Jurkat, Clone E6-1 (cell line): ENCODE results near the gene PLEKHG4B.
"Not testable (repeated sequence)": the region's sequence is repeated elsewhere in the genome, so short reads cannot be mapped to it uniquely, and the experiment has no call there.

Experiments
- DNase-seq: peaks from one replicate; pipeline ENCODE4 v3.0.0-alpha.2; 2011; ENCODE audit warnings: low read depth, low spot score
- H3K4me3 ChIP-seq: 2 replicates; pipeline ENCODE4 v1.5.1; 2011; ENCODE audit warnings: mild to moderate bottlenecking, low read length, control low read depth, moderate library complexity

PLEKHG4B gene

DNA sequence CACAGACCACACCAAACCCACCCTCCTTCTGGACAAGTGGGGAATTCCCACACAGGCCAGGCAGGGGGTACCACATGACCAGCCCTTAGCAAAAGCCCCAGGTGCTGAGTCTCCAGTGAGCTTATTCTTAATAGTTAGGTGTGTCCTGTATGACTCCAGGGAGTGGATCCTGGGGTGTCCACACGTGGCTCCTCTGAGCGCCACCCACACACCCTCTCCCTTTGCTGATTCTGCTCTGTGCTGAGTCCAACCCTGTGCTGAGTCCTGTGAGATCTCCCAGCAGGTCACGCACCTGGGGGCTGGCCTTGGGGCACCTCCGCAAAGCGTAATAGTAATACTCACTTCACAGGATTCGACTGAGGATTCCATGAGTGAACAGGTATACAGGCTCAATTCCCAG, 112.0 kb downstream of the PLEKHG4B start:
- no peak for DNase-seq
- H3K4me3 ChIP-seq: no peak overlapping the region

DNA sequence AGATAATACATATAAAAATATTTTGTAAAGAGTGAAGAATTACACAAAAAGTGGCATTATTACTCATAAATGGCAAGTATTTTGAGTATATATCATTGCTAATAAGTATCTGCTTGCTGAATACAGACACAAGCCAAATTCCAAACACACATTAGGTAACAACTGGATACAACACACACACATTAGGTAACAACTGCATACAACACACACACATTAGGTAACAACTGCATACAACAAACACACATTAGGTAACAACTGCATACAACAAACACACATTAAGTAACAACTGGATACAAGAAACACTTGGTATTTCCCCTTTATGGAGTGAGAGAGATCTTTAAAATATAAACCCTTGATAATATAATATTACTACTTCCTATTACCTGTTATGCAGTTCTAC, 112.5 kb downstream of the PLEKHG4B start:
- no peak overlapping the region for H3K4me3 ChIP-seq
- no peak for DNase-seq

DNA sequence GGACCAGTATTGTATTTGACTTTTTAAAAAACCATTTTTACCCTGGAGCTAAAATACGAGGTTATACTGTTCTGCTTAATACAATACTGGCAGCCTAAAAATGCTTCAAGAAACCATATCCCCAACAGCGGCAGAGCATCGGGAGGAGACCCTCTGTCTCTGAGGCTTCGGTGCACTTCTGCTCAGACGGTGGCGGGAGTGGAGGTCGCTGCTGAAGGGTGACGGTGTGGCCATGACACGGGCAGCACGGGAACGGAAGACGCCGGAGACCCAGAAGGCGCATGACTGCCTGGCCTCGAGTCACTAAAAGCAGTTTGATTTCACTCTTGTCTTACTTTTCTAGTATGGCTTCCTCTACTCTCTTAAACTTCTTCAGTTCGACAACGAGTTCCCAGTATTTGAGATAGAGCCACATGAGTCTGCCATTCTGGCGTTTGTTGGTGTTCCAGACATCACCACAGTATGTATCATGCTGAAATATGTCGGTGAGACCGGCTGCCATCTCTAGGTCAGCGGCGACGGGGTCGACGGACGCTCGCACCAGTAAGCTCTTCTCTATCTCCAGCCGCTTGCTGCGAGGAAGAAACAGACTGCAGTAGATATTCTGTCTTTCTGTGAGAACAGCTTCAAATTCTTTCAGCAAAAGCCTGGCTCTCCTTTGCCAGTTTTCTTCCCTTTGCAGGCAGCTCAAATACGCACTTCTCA, 113.2 kb downstream of the PLEKHG4B start:
- DNase-seq: no peak
- H3K4me3 ChIP-seq: no peak overlapping the region

DNA sequence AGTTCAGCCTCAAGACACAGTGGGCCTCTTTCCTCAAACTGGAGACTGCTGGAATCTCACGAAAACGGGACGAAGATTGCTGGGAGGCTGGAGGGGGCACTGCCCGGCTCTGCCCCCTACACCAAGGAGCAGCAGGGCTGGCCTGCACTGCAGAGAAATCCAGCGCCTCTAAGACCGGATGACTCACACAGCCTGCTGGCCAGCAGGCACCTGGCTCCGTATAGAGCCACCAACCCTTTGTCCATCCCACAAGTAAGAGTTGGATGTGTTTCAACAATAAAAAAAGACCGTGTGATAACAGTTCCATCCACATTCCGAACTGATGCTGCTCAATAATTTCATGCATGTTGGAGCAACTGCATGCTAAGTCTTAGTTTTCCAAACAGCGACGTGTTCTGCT, 114.4 kb downstream of the PLEKHG4B start:
- no peak overlapping the region for H3K4me3 ChIP-seq
- no peak for DNase-seq

DNA sequence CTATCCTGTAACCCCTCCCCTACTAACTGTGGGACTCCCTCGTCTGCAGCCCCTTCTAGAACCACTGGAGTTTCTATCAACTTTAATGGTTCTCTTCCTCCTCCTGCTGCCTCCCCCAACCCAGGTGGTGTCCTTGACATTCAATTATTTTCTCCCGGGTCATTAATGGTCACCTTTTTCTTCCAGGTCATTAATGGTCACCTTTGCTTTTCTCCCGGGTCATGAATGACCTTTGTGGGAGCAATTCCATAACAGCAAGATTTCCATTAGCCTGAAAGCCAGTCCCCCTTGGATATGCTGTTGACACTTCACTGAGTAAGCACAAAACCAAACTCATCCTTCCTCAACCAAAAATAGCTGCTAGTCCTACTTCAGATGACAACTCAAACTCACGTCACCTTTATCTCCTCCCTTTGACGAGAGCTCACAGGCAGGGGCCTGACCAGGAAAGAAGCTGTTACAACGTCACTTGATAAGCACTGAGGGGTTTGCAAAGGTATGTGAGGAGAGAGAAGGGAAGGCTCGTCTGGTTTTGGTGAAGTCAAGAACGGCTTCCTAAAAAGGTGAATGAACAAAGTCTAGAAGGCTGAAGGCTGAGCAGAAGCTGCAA, 115.1 kb downstream of the PLEKHG4B start:
- no peak overlapping the region for H3K4me3 ChIP-seq
- DNase-seq: no peak

DNA sequence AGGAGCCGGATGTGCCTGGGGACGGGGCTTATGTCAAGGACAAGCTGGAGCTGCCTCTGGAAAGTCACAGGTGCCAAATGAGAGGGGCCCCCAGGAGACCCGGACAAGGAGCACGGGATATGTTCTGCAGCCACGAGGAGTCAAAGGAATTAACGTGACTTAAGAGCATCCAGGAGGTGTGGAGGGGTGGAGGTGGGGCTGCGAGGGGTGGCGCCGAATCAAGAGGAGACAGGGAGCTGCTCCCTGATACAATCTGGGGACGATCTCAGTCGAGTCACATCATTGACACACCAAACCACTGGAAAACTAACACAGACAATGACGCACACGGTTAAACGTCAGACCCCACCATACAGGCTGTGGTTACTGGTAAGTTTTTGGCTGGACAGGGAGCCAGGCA, 115.6 kb downstream of the PLEKHG4B start:
- no peak for DNase-seq

DNA sequence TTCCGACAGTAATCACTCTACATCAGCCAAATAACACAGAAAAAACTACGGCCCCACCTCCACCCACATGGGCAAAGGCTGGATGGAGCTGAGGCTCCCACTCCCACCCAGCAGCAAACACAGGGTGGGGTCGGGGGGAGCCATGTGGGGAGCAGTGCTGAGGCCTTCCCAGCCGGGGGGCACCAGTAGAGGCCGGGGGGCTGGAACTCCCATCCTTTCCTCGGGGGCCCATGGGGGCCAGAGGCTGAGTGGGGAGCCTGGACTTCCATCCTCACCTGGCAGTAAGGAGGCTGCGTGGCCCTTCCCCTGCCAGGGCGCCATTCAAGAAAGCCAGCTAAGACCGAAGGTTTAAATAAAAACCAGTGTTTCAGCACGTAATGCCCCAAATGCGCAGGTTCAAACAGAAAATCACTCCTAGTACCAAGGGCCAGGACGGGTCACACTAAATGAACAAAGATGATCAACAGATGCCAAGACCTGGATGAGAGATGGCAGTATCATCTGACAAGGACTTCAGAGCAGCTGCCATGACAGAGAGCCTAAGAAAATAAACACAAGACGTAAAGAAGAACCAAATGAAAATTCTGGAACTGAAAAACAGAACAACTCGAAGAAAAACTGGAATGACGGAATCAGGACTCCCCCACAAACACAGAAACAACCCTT, 116.6 kb downstream of the PLEKHG4B start:
- no peak overlapping the region for H3K4me3 ChIP-seq

More for the DNA sequence above, 115.6 kb downstream of the PLEKHG4B start:
- no peak overlapping the region for H3K4me3 ChIP-seq

DNA sequence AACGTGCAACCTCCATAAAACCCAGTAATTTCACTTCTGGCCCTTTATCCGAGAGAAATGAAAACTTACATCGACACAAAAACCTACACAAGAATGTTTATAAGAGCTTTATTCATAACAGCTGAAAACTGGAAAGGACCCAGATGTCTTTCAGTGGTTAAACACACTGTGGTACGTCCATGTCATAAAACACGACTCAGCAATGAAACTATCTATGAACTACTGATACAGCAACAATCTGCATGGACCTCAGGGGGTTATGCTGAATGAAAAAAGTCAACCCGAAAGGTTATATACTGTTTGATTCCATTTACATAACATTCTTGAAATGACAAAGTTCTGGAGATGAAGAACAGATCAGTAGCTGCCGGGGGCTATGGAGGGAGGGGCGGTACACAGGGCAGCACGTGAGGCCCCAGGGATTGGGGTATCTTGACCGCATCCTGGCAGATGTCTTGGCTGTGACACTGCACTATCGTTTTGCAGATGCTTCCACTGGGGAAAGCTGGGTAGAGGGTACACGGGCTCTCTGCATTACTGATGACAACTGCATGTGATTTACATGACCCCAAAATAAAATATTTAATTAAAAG, 121.9 kb downstream of the PLEKHG4B start:
- no peak overlapping the region for H3K4me3 ChIP-seq
- no peak for DNase-seq

More for the DNA sequence above, 116.6 kb downstream of the PLEKHG4B start:
- no peak for DNase-seq

DNA sequence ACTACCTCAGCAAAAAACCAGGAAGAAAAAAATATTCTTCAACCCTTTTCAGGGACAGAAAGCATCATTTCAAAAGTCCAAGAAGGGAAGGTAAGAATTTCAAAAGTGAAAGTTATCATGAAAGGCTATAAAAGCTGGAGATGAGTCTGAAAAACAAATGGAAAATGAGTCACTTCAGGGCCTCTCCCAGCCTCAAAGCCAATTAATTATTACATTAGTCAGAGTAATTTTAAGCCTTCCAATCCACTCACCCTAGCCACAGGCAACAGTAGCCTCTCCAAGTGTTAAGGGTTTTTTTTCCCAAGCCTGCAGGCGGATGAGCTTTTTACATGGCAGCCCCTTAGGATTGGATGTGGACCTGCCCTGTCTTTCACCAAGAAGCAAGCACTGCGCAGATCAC, 123.3 kb downstream of the PLEKHG4B start:
- H3K4me3 ChIP-seq, DNase-seq: not testable (repeated sequence)

DNA sequence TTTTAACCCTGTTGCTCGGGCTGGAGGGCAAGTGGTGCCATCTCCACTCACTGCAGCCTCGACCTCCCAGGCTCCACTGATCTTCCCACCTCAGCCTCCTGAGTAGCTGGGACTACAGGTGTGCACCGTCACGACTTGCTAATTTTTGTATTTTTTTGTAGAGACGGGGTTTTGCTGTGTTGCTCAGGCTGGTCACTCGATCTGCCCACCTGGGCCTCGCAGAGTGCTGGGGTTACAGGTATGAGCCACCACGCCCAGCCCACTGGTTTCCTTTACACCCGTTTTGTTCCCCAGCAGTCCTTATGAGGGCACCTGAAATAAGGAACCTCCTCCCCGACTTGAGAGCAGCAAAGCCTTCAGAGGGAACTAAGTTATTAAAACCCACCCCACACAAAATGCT, 124.1 kb downstream of the PLEKHG4B start:
- not testable (repeated sequence) for DNase-seq, H3K4me3 ChIP-seq

DNA sequence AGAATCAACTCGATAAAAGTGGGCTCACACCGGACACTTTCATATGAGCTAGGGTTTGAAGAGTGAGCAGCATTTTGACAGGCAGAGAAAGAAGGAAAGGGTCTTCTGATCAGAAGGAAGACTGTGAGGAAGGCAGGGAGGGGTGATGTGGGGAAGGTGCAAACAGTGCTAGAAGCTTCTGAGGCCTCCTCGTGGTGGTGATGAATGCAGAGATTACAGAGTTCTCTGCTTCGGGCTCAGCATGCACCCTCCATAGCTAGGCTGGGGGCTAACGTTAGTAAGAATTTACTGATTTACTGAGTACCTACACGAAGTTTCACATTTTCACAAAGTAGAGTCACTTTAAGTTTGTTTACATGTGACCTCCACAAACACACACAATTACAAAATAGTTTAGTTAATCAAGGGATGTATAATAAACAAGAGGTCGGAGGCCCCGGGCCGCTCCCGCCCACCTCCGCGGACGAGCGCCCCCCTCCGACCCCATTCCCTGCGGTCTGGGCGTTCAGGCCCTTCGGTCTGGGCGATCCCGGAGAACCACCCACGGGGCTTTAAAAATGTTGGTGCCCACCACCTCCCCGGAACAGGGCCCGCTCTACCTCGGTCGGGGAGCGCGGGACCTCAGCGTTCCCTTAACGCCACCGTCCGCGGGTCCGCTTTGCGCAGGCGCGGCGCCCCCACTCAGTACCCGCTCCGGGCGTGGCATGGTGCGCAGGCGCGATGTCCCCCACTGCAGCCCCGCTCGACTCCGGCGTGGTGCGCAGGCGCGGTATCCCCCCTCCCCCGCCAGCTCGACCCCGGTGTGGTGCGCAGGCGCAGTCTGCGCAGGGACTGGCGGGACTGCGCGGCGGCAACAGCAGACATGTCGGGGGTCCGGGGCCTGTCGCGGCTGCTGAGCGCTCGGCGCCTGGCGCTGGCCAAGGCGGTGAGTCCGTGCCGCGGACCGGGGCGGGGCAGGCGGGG, 125.8 kb downstream of the PLEKHG4B start, which contains the start of the genes CCDC127 and SDHA:
TSS of gene CCDC127 (minus strand) at position 660 of the 963 bp plus-strand sequence. CDS start 1,304 bp downstream, outside the sequence.
TSS of gene SDHA (plus strand) at position 827 of the 963 bp plus-strand sequence. CDS start at position 863, 36 bp downstream.
- peak; percentile 85 for DNase-seq
- peak within 1 kb of the TSS; percentile 81 for H3K4me3 ChIP-seq

DNA sequence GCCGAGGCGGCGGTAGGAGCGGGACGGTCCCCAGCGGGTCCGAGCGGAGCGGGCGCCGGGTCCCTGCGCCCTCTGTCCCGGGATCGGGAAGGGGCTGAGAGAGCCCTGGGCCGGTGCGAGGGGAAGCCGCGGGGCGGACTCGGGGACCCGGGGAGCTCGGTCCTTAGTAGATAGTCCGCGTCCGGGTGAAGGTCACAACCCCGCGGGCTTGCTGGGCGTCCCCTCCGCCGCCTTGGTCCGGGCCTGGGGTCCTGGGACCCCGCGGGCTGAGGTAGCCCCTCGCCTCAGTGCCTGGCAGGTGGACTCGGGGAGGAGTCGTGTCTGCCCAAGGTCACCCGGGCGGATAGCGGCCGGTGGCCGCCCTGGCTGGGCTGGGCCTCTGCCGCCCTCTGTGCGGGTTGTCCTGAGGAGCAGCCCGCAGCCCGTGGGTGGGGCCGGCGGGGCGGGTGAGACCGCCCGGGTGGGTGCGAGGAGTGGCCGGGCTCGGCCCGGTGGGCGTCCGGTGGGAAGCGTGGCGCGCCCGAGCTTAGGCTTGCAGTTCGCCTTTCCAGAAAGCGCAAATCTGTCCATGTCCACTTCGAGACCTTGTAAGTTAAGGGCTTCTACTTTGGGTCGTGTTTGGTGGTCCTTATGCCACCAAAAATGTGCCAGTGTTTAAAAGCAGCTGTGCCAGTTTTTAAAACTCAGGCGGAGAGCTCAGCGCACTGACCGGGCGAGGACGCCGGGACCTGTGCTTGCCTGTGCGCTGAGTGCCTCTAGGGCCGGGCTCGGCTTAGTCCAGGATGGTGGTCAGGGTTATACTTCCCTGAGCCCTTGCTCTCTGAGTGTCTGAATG, 126.7 kb downstream of the PLEKHG4B start:
- DNase-seq: no peak
- H3K4me3 ChIP-seq: peak overlapping the region; percentile 81

DNA sequence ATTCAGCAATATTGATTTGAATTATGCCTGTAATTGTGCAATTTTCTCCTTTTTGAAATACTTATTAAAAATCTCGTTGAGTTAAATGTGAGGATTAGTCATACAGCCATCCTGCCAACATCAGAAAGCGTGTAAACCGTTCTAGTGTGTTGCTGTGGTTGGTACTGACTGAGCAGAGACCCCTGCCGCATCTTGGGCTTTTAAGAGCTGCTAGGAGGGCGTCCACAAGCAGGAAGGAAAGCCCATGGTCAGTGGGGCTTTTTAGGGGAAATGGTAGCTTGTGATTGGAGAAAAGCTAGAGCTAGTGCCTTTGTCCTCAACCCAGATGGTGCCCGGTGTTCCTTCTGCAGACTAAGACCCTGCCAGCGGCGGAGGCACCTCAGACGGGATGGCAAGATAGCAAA, 127.5 kb downstream of the PLEKHG4B start:
- peak overlapping the region; percentile 81 for H3K4me3 ChIP-seq

DNA sequence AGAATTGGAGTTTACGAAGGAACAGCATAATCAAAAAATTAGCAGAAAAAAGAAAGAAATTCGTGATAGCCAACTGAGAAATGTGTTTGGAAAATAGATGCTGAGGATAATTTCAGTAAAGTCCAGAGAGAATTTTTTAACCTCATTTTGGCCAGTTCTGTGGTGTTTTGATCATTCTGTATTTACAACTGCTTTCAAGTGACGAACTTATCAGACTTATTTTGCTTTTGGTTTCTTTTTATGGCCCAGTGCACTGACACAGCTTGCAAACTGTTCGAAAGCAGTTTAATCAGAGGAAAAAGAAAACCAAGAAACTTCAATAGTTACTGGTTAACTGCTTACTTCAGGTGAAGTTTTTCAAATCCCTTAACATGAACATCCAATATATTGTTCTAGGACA, 128.0 kb downstream of the PLEKHG4B start:
- peak overlapping the region; percentile 81 for H3K4me3 ChIP-seq
- DNase-seq: no peak

More for the DNA sequence above, 127.5 kb downstream of the PLEKHG4B start:
- DNase-seq: peak; percentile 22

DNA sequence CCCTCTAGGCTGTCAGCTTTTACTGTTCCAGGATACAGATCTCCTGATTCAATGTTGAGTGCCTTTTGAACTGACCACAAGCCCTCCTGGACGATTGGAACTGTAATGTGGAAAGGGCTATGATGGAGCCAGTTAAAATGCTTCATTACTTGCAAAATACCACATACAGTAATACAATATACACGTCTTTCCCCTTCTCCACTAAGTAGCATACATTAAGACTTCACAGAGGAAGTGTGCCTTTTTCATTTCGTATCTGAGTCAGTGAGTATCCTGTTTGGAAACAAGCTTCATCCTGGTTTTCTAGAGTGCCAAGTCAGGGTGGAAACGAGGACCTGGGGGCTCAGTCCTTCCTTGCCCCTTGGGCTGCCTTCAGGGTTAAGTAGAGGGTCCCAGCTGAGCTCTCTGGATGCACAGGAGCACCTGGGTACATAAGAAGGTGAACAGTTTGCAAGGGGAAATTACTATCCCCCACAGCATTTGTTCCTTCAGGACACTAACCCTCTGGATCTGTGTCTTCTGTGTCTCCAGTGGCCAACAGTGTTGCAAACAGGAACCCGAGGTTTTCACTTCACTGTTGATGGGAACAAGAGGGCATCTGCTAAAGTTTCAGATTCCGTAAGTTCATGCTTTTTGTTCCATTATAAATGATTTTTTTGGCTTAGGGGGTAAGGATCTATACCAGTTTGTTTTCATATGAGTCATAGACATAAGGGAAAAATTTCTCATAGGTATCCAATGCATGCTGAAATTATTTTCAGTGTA, 131.2 kb downstream of the PLEKHG4B start:
- H3K4me3 ChIP-seq, DNase-seq: not testable (repeated sequence)

DNA sequence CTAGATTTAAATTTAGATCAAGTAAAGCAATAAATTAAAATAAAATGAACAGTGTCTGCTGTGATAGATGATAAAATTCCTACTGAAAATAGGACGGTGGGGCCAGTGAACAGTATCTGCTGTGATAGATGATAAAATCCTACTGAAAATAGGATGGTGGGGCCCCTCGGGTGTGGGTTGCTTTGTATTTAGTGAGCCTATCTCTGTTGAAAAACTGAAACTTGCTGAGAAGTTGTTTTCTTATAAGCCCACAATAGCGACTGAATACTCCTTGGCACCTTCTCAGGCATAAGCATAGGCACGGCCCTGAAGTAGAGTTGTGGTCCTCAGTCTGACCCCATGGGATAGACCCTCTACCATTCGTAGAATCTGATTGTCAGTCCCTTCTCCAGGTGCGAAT, 131.8 kb downstream of the PLEKHG4B start:
- no peak overlapping the region for H3K4me3 ChIP-seq
- no peak for DNase-seq

DNA sequence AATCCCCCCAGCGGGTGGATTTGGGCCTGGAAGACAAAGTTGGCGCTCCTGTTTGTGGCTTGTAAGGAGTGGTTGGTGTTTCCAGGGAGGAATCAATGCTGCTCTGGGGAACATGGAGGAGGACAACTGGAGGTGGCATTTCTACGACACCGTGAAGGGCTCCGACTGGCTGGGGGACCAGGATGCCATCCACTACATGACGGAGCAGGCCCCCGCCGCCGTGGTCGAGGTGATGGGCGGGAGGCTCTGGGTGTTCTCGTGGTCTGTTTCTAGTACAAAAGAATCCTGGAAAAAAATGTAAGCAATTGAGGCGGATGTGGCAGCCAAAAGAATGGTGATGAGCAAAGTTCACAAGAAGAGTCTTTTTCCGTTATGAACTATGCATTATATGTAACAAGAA, 133.4 kb downstream of the PLEKHG4B start:
- no peak for DNase-seq
- no peak overlapping the region for H3K4me3 ChIP-seq
